OCI-LY1 (cell line): Measurements from ENCODE around the gene PTPRCAP.

Experiments used
- CTCF ChIP-seq: fragments of 200-600 bp; sonication (generic), shearing (Covaris generic); IDR thresholded peaks from 2 replicates; pipeline ENCODE4 v1.5.1; 2017; ENCODE audit warnings: mild to moderate bottlenecking, antibody characterized with exemption, low read length, moderate library complexity, mixed read lengths
- EZH2 ChIP-seq: fragments of 200-600 bp; sonication (generic), shearing (Covaris generic); IDR thresholded peaks from 2 replicates; pipeline ENCODE4 v1.8.0; 2017; ENCODE audit warnings: borderline replicate concordance, mixed run types, mild to moderate bottlenecking, antibody characterized with exemption, low read length, moderate library complexity, mixed read lengths

GRCh38 chr11:67417425-67417824, 20.1 kb downstream of the PTPRCAP start:
- TF ChIP-seq EZH2 = no peak
- no peak for TF ChIP-seq CTCF
